ENCODE data around the gene NFIX.

GRCh38 chr19:13072188-13072908 is 77.1 kb downstream of the NFIX start:
- TF ChIP-seq CTCF (conservative IDR thresholded peaks at IDR 0.05 in 1 of 2, IDR thresholded peaks at IDR 0.05 in 1 of 2; ENCODE audit: extremely low read depth in 1 of 2, insufficient read depth in 1 of 2, low read depth in 1 of 2, low read length in 2 of 2) (no peak), EZH2 (IDR thresholded peaks at IDR 0.05; ENCODE audit: borderline replicate concordance, low read length) (no peak)
